HCT116 (cell line): Measurements from ENCODE around the gene SPDYE2B.
"Not testable (repeated sequence)": the region's sequence is repeated elsewhere in the genome, so short reads cannot be mapped to it uniquely, and the experiment has no call there.

Source experiments
- CEBPB ChIP-seq: IDR thresholded peaks from 2 replicates; pipeline ENCODE4 v1.6.1; 2012; ENCODE audit warnings: low read depth
- CTCF ChIP-seq, 3 experiments: fragments of 200-600 bp in 1 of 3; sonication (generic) in 1 of 3; IDR thresholded peaks in 2 of 3; conservative IDR thresholded peaks in 1 of 3; 2 replicates each; pipeline ENCODE4 v1.5.1; 2012 to 2017; ENCODE audit warnings: low read depth in 2 of 3, low read length in 2 of 3, antibody characterized with exemption in 1 of 3, borderline replicate concordance in 1 of 3, control low read depth in 1 of 3, mild to moderate bottlenecking in 1 of 3, mixed read lengths in 1 of 3, mixed run types in 1 of 3, moderate library complexity in 1 of 3; ENCODE audit not compliant: insufficient read depth in 1 of 3
- ELF1 ChIP-seq: IDR thresholded peaks from 2 replicates; pipeline ENCODE4 v1.6.1; 2012; ENCODE audit warnings: low read depth, borderline replicate concordance
- EZH2 ChIP-seq: fragments of 200-600 bp; sonication (generic); IDR thresholded peaks from 2 replicates; pipeline ENCODE4 v1.6.1; 2017; ENCODE audit warnings: antibody characterized with exemption, mixed run types
- MAX ChIP-seq: IDR thresholded peaks from 2 replicates; pipeline ENCODE4 v1.6.1; 2012
- POLR2A ChIP-seq: IDR thresholded peaks from 2 replicates; pipeline ENCODE4 v1.7.0; 2011; ENCODE audit warnings: borderline replicate concordance; ENCODE audit not compliant: insufficient read depth, insufficient read length; ENCODE audit errors: extremely low read depth
- POLR2AphosphoS5 ChIP-seq: IDR thresholded peaks from 2 replicates; pipeline ENCODE4 v1.6.1; 2011; ENCODE audit warnings: mild to moderate bottlenecking, low read depth, low read length, moderate library complexity
- REST ChIP-seq: IDR thresholded peaks from 2 replicates; pipeline ENCODE4 v1.6.1; 2012; ENCODE audit warnings: low read depth
- TCF7L2 ChIP-seq: IDR thresholded peaks from 2 replicates; pipeline ENCODE4 v1.7.0; 2011; ENCODE audit warnings: borderline replicate concordance, inconsistent platforms; ENCODE audit not compliant: insufficient read depth, insufficient read length; ENCODE audit errors: extremely low read depth

- TF ChIP-seq CTCF (IDR thresholded peaks at IDR 0.05 in 2 of 3, conservative IDR thresholded peaks at IDR 0.05 in 1 of 3; ENCODE audit: borderline replicate concordance in 1 of 3, insufficient read depth in 1 of 3, low read depth in 2 of 3, low read length in 2 of 3); POLR2AphosphoS5; POLR2A; EZH2; REST; MAX; ELF1; TCF7L2; CEBPB: not testable (repeated sequence)
These were observed 35.2 kb upstream of the SPDYE2B start for GRCh38 chr7:102614873-102615272.
